ENCODE results near the gene GAB2.
"Not testable (repeated sequence)": the region's sequence is repeated elsewhere in the genome, so short reads cannot be mapped to it uniquely, and the experiment has no call there.

DNA sequence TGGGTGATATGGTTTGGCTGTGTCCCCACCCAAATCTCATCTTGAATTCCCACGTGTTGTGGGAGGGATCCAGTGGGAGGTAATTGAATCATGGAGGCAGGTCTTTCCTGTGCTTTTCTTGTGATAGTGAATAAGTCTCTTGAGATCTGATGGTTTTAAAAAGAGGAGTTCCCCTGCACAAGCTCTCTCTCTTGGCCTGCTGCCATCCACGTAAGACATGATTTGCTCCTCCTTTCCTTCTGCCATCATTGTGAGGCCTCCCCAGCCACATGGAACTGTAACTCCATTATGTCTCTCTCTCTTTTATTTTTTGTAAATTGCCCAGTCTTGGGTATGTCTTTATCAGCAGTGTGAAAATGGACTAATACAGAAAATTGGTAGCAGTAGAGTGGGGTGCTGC lies 145.8 kb downstream of the GAB2 start:
- TF ChIP-seq, protein P1, sequence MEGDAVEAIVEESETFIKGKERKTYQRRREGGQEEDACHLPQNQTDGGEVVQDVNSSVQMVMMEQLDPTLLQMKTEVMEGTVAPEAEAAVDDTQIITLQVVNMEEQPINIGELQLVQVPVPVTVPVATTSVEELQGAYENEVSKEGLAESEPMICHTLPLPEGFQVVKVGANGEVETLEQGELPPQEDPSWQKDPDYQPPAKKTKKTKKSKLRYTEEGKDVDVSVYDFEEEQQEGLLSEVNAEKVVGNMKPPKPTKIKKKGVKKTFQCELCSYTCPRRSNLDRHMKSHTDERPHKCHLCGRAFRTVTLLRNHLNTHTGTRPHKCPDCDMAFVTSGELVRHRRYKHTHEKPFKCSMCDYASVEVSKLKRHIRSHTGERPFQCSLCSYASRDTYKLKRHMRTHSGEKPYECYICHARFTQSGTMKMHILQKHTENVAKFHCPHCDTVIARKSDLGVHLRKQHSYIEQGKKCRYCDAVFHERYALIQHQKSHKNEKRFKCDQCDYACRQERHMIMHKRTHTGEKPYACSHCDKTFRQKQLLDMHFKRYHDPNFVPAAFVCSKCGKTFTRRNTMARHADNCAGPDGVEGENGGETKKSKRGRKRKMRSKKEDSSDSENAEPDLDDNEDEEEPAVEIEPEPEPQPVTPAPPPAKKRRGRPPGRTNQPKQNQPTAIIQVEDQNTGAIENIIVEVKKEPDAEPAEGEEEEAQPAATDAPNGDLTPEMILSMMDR (IDR thresholded peaks at IDR 0.05), result not testable (repeated sequence)
- TF ChIP-seq EZH2 (IDR thresholded peaks at IDR 0.05; ENCODE audit: borderline replicate concordance, insufficient read depth, low read depth, low read length, poor library complexity, severe bottlenecking), result not testable (repeated sequence)
